CD1c-positive myeloid dendritic cell (primary cell): Measurements from ENCODE around the gene CEP250.
"Not testable (repeated sequence)": the region's sequence is repeated elsewhere in the genome, so short reads cannot be mapped to it uniquely, and the experiment has no call there.

ENCODE experiments used
- DNase-seq: peaks from one replicate; pipeline ENCODE4 v3.0.0-alpha.2; 2016; ENCODE audit errors: extremely low spot score

CEP250 gene

DNA sequence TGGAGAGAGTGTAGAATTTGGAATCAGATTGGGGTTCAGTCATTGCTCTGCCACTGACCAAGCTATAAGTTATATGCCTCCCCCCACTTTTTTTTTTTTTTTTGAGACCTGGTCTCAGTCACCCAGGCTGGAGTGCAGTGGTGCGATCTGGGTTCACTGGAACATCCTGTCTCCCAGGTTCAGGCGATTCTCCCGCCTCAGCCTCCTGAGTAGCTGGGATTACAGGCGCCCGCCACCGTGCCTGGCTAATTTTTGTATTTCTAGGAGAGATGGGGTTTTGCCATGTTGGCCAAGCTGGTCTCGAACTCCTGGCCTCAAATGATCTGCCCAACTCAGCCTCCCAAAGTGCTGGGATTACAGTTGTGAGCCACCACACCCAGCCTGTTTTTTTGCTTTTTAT is 1.3 kb downstream of the CEP250 start:
- not testable (repeated sequence) for DNase-seq

DNA sequence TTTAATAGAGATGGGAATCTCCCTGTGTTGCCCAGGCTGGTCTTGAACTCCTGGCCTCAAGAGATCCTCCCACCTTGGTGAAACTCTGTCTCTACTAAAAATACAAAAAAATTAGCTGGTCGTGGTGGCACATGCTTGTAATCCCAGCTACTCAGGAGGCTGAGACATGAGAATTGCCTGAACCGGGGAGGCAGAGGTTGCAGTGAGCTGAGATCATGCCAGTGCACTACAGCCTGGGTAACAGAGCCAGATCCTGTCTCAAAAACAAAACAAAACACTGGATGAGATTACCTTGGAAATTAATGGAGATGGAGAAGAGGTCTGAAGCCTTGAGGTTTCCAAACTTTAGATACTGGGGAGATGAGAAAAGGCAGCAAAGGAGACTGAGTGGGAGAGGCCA is 2.1 kb downstream of the CEP250 start:
- not testable (repeated sequence) for DNase-seq

DNA sequence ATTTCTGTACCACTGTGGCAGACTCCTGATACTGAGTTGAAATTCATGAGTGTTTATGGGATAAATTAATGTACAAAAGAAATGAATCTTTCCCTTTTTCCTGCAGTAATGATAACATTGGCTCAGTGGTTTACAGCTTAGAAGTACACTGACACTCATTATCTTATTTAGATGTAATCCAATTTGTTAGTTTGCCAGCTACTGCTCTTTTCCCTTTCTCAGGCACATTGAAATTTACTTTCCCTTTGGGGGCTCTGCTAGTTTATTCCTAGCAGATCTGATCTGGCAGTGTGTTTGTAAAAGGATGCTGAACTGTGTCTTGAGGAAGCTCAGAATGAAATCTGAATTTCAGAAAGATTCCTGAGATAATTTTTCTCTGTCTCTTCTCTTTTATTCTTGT is 3.0 kb downstream of the CEP250 start:
- DNase-seq: no peak

DNA sequence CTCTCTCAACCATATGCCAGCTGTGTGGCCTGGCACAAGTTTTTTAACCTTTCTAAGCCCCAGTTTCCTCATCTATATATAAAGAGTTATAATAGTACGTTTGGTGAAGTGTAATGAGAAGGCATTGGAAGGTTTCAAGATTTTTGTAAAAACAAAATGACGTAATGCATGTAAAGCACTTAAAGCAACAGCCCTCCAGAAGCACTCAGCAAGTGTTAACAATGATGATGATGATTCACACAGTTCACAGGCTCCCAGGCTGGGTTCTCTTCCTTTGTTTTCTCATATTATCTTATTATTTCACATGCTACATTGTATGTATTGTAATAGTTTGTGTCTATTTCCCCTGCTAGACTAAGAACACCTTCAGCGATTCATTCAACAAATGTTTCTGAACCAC is 6.2 kb downstream of the CEP250 start:
- no peak for DNase-seq

DNA sequence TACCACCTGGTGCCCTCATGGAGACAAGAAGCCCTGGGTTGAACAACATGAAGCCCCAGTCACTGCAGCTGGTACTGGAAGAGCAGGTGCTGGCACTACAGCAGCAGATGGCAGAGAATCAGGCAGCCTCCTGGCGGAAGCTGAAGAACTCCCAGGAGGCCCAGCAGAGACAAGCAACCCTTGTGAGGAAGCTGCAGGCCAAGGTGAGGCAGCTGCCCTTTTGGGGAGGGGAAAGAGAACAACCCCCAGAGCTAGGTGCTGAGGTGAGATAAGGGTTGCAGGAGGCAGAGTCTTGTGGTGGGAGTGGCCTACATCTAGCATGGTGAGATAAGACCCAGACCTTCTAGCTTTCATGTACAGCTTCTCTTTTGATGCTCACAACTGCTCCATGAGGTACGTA is 7.0 kb downstream of the CEP250 start:
- no peak for DNase-seq

DNA sequence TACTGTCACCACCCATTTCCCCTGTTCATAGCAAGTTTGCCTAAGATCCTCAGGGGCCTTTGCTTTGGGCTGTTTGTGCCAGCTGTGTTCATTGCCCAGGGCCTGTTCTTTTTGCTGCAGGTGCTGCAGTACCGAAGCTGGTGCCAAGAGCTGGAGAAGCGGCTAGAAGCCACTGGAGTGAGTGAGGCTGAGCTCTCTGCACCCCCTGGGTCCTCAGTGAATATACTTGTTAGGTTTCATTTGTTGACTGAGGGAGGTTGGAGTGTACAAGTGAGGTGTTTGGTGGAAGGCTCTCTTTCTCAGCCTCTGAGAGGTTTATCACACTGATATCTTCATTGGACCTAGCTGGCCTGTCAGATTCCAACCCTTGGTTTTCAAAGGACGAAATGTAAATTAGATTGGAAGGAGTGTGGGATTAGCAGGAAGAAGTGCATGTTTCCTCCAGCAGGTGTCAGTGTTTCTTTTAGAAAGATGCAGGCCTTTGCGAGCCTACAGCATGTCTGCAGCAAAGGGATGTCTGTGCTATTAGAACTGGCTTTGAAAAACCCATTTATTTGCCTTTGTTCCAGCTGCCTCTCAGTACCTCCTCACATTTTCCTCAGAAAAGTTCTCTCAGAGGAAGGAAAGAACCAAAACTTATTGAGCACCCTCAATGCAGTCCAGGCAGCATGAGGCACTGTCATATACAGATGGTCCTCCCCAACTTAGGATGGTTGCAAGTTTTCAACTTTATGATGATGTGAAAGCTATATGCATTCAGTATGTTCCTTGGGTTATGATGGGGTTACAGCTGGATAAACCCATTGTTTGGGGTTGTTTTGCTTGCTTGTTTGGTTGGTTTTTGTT is 8.3 kb downstream of the CEP250 start:
- peak; percentile 68 for DNase-seq

DNA sequence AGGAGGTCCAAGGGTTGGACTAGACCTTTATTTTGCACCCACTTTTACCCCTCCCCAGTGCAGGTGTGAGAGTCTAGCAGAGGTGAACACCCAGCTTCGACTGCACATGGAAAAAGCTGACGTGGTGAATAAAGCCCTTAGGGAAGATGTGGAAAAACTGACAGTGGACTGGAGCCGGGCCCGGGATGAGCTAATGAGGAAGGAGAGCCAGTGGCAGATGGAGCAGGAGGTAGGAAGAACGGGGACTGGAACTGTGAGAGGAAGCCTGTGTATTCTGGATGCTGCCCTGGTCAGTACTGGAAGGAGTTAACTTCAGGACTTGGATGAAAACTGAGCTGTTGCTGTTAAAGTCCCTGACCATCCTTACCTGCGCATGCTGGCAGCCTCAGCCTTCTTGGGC is 10.6 kb downstream of the CEP250 start:
- DNase-seq: no peak

DNA sequence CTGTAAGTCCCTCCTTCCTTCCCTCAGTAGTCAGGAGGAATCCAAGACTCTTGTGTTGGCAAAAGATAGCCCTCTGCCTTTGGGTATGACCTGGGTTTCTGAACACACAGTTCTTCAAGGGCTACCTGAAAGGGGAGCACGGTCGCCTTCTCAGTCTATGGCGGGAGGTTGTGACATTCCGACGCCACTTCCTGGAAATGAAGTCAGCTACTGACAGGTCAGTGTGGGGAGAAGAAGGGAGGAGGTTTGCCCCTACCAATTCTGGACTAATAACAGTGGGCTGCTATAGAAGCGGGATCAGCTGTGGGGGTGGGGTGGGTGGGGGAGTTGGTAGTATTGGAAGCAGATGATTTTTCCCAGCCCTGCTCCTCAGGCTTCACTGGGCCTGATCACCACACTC is 11.5 kb downstream of the CEP250 start:
- no peak for DNase-seq

DNA sequence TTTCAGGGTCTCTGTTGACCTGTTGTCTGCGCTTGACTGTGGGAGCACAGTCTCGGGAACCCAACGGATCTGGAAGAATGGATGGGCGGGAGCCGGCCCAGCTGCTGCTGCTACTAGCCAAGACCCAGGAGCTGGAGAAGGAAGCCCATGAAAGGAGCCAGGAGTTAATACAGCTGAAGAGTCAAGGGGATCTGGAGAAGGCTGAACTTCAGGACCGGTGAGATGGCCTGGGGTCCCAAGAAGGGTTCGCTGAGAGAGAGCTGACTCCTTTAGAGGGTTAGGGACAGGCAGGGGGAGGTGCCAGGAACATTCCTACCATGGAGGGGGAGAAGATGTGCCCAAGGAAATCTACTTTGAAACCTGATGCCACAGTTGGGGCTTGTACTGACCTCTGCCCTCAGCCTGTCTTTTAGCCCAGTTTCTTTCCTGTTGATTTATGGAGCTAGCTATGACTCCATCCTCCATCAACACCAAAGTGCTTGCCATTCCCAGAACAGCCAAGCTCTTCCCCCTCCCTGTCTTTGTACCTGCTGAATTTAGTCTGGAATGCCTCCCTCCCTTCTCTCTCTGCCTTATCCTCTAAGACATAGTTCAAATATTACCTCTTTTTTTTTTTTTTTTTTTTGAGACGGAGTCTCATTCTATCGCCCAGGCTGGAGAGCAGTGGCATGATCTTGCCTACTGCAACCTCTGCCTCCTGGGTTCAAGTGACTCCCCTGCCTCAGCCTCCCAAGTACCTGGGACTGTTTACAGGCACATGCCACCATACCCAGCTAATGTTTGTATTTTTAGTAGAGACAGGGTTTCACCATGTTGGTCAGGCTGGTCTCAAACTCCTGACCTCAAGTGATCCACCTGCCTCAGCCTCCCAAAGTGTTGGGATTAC is 12.2 kb downstream of the CEP250 start:
- DNase-seq: no peak

DNA sequence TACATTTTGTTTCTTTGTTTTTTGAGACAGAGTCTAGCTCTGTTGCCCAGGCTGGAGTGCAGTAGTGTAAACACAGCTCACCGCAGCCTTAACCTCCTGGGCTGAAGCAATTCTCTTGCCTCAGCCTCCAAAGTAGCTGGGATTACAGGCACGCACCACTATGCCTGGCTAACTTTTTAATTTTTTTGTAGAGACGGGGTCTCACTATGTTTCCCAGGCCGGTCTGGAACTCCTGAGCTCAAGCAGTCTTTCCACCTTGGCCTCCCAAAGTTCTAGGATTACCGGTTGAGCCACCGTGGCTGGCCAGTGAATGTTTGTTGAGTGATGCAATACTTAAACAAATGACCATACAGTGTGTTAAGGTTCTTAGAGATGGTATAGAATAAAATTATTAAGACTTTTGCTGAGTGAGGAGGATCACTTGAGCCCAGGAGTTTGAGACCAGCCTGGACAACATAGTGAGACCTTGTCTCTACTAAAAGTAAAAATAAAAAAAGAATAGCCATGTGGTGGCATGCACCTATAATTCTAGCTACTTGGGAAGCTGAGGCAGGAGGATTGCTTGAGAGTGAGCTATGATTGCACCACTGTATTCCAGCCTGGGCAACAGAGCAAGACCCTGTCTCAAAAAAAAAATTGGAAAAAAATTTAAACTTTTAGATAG is 13.4 kb downstream of the CEP250 start:
- no peak for DNase-seq

DNA sequence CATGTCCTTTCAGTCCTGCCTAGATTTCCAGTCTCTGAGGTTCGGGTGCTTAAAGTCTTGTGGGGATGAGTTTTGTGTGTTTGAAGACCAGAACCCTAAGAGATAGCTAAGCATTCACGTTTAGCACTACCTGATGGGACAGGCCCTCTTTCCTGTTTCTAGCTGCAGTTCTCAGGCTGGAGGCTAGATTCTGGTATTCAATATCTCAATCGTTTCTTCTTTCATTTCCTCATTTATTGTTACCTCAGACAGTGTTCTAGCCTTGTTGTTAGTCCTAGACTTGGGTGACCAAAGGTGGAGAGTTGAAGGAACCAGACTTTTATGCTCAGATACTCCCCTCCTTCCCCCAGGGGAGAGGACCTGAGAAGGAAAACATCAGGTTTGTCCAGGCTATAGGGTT is 16.8 kb downstream of the CEP250 start:
- DNase-seq: no peak

DNA sequence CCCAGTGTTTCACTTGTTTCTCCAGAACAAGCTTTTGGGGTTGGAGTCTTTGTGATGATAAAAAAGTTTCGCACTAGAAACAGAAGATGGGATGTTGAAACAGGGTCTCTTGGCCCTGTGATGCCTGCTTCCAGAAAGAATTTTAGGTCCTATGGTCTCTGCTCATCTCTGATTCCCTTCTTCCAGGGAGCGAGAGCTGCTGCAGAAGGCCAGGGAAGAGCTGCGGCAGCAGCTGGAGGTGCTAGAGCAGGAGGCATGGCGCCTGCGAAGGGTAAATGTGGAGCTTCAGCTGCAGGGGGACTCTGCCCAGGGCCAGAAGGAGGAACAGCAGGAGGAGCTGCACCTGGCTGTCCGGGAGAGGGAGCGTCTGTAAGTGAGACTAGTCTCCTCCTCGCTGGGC is 18.3 kb downstream of the CEP250 start:
- no peak for DNase-seq

DNA sequence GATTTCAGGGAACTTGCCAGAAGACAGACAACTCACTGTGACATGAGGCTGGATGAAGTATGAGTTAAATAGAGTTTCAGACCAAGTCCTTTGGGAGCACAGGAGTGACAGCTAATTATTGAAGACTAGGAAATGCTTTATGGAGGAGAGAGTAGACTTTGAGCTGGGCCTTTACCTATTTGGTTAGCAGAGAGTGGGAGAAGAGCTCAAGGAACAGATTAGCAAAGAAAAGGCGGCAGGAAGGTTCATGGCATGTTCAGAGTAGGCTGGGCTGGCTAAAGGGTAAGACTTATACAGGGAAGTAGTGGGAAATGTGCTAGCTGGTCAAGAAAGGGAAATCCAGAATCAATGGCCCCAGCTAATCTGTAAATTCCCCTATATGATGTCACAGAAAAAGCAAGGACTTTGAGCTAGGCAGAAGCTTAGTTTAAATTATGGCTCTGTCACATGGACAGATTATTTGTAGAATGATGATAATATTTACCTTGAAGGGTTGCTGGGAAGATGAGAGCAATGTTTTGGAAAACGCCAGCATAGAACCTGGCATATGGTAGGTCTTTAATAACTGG is 19.0 kb downstream of the CEP250 start:
- DNase-seq: no peak

DNA sequence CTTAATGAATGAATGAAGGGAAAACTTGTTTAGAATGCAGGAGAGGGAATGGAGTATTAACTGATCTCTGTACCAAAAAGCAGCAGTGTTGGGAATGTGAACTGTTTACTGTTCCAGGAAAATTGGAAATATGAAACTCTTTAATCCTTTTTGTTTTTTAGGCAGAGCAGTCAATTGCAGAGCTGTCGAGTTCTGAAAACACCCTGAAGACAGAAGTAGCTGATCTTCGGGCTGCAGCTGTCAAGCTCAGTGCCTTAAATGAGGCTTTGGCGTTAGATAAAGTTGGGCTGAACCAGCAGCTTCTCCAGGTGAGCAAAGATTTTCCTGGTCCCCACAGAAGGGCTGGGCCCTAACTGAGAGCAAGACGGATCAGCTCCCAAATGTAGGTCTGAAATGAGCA is 20.9 kb downstream of the CEP250 start:
- DNase-seq: no peak

DNA sequence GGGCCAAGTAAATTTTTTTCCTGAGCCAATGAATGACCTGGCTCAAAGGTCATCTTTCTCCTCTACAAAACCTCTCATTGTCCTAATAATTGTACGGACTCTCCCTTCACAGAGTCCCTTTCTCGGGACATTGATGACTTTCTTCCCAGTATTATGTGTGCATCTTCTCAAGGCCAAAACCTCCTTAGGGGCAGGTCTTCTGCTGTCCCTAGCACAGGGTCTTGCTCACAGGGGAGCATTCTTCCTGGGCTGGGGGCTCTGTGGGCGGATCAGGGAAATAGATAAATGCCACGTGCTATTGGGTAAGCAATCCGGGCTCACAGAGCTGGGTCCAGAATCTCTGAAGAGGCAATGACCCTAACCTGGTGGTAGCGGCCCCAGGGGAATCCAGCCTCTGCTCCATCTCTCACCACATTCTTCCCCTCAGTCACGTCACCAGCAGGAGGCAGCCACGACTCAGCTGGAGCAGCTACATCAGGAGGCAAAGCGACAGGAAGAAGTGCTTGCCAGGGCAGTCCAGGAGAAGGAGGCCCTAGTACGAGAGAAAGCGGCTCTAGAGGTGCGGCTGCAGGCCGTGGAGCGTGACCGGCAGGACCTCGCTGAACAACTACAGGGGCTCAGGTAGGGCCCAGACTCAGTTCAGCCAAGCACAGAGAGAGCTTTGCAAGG is 23.5 kb downstream of the CEP250 start:
- no peak for DNase-seq

DNA sequence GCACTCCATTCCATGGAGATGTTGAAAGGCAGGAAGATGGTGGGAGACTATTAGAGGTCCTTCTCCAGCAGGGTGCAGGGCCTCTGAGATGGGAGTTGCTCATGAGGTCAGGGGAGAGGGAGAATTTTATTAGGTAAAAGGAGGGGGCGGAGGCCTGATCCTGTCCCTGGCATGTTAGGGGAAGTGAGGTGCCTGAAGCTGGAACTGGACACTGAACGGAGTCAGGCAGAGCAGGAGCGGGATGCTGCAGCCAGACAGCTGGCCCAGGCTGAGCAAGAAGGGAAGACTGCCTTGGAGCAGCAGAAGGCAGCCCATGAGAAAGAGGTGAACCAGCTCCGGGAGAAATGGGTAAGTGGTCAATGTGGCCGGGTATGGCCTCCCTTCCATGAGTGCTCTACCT is 24.4 kb downstream of the CEP250 start:
- DNase-seq: no peak

DNA sequence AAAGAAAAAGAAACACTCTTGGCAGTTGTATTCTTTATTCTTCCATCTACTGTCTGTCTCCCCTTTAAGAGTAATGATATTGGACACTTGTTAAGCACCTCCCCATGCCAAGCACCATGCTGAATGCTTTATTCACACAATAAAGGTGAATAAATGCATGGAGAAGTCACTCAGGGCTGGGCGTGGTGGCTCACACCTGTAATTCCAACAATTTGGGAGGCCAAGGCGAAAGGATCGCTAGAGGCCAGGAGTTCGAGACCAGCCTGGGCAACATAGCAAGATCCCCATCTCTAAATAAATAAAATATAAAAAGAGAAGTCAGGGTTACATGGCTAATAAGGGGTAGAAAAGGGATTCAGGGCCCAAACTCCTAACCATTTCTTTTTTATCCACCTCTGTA is 32.1 kb downstream of the CEP250 start:
- no peak for DNase-seq

DNA sequence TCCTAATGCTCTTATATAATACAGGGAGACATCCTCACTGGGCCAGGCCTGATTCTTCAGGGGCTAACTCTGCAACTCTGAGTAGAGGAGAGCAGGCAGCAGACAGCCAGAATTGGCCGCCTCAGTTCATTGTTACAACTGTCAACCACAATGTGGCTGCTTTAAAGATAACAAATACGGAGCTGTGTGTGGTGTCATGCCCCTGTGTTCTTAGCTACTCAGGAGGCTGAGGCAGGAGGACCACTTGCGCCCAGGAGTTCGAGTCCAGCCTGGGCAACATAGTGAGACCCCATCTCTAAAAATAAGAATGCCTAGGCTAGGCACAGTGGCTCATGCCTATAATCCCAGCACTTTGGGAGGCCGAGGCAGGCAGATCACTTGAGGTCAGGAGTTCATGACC is 34.3 kb downstream of the CEP250 start:
- no peak for DNase-seq

DNA sequence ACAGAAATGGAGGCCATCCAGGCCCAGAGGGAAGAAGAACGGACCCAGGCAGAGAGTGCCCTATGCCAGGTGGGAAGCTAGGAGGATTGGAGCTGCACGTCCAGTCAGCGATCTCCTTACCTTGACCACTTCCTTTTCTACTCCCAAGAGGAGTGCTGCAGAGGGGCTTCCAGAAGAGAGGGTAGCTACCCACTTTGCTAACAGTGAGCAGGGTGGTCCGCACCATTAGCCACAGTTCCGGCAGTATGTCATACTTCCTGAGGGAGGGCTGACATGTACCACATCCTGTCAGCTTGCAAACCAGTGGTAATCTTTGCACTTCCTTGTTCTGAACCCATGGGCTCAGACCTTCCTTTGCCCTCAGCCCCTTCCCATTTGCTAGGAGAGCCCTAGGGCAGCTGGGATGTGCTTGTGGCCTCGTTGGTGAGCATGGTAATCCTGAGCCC is 35.4 kb downstream of the CEP250 start:
- peak; percentile 61 for DNase-seq

DNA sequence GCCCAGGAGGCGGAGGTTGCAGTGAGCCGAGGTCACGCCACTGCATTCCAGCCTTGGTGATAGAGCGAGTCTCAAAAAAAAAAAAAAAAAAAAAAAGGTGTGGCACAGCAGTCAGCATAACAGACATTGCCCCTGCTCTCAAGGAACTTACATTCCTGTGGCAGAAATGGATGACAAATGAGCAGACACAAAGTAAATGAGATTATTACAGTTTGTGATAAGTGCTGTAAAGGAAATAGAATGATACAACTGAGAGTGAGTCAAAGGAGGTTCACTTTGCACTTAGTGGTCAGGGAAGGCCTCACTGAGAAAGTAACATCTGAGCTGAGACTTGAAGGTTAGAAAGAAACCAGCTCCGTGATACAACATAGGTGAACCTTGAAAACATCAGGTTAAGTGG is 36.4 kb downstream of the CEP250 start:
- no peak for DNase-seq

DNA sequence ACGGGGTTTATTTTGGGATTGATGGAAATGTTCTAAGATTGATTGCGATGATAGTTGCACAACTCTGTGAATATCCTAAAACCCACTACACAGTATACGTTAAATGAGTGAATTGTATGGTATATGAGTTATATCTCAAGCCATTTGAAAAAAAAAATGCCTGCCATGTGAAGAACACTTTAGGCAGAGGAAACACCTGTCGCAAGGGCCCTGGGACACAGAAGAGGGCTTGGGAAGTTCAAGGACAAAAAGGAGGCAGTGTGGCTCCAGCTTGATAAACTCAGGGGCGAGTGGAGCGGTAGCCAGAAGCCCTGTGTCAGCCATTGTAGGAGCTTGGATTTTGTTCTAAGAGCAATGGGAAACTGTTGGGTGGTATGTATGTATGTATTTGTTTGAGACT is 37.0 kb downstream of the CEP250 start:
- no peak for DNase-seq

DNA sequence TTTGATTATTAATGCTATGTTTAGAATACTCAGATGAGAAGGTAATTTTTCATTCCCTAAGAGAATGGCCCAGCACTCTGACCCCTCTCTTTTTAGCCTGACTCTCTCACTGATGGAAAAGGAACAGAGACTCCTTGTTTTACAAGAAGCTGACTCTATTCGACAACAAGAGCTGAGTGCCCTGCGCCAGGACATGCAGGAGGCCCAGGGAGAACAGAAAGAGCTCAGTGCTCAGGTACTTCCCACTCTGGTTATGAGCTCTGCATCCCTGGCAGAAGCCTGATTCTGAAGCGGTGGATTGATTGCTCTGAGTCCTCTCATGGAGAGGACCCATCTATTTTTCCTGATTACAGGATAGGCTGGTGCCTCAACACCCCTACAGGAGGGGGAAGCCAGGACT is 41.1 kb downstream of the CEP250 start:
- no peak for DNase-seq
